Ramos (cell line): ENCODE measurements around the gene IL26.

Experiments
- in situ Hi-C: fragments of 300-500 bp; cut with MboI; formaldehyde crosslinking; loops from one replicate; pipeline ENCODE4 v1.14.3; 2022; ENCODE audit warnings: low sequenced_read_pairs; ENCODE audit not compliant: unreplicated experiment

Gene IL26, protein sequence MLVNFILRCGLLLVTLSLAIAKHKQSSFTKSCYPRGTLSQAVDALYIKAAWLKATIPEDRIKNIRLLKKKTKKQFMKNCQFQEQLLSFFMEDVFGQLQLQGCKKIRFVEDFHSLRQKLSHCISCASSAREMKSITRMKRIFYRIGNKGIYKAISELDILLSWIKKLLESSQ

DNA sequence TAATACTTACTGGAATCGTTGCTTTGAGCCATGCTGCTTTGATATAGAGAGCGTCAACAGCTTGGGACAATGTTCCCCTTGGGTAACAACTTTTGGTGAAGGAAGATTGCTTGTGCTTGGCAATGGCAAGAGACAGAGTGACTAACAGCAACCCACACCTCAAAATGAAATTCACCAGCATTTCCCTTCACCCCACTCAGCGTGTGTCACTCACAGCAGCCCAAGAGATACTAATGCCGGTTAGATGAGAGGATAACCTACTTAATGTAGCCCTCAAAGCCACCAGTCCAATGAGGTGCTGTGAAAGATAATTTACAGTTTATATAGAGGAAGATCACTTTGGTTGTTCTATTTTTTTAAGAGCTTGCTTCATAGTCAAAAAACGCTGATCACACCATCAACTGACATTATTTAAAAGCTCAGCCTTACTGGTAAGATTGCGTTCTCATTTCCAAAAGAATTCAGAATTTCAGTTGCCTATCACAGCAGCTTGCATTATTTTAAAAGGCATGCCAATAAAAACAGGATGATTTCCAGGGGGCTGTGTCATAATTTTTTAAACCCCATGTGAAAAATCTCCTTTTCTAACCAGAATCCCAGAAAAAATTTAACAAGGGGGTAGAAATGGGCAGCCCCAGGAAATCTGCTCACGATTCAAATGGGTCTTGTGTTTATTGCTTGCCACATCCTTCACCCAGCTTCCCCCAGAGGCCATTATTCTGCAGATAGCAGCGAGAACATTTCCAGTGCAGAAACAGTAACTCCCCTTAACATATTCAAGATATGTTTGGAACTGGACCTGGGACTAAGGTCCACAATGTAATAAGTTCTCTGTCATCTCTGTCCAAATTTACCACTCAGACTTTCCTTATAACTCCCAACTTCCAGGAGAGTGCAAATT lies at the start of gene IL26:
Gene IL26 (minus strand): TSS at position 235 of the 901 bp plus-strand sequence. CDS start 54 bp downstream, at position 181.
- in situ Hi-C loops, result no loop called here

DNA sequence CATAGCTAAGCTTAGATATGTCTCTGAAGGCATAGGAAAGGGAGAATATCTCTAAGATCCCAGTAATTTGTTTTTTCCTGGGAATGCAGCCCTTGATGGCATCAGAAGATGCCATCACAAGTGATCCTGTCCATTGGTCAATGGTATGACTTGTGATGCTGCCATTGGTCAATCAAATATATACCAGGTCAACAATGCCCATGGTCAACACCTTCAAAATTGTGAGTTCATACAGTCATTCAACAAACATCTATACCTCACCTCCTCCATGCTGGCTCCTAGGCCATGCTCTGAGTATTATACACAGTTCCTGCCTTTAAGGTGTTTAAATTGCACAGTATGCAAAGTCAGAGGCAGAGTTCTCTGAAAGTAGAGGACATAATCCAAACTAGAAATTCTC lies 47.1 kb upstream of the IL26 start:
- in situ Hi-C loops, result no loop called here

- in situ Hi-C loops, result no loop called here
Measured at GRCh38 chr12:68271346-68271745, 45.7 kb upstream of the IL26 start.

DNA sequence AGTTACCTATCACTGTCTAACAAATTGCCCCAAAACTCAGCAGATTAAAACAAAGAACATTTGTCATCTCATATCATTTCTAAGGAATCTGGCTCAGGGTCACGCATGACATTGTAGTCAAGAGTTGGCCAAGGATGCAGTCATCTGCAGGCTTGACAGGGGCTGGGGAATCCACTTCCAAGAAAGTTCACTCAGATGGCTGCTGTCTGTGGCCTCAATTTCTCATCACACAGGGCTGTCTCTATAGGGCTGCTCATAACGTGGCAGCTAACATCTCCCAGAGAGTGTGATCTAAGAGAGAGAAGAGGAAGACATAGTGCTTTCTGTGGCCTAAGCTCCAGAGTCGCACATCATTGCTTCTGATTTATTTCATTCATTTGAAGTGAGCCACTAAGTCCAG lies 44.7 kb upstream of the IL26 start:
- in situ Hi-C loops, result no loop called here

GRCh38 chr12:68269779-68270178 lies 44.2 kb upstream of the IL26 start:
- in situ Hi-C loops, result no loop called here

DNA sequence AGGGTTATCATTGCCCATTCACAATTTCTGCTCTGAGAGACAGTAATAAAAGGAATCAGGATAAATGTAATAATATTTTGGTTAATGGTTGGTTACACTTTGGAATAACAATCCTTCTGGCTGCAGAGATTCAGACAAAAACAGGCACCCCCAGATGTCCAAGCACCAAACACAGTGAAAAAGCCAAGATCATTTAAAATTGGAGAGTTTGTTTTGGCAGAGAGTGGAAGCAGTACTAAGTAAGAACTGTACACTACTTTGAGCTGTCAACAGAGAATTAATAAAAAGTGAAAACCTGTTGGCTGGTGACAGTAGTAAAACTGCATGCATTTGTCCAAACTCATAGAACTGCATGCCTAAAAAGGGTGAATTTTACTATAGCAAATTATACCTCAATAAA lies 43.4 kb upstream of the IL26 start:
- in situ Hi-C loops, result no loop called here

GRCh38 chr12:68267892-68268396 lies 42.3 kb upstream of the IL26 start:
- in situ Hi-C loops, result no loop called here

DNA sequence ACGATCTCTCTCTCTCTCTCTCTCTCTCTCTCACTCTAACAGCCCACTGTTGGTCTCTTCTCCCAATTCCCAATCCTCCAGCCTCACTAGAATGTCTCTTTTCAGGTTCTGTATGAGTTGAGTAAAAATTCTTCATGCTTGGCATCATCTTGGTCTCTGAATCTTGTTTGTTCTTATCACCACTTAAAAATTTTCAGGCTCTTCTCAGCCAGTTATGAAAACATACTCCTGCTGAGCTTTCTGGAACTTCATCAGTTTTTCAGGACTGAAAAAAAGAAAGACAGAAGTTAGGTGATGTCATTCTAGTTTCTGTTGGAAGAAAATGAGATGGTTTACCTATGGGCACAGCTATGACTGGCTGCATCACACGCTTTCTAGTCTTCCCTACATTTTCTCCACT lies 39.2 kb upstream of the IL26 start:
- in situ Hi-C loops, result no loop called here

GRCh38 chr12:68264158-68264855 lies 38.7 kb upstream of the IL26 start:
- in situ Hi-C loops, result no loop called here

DNA sequence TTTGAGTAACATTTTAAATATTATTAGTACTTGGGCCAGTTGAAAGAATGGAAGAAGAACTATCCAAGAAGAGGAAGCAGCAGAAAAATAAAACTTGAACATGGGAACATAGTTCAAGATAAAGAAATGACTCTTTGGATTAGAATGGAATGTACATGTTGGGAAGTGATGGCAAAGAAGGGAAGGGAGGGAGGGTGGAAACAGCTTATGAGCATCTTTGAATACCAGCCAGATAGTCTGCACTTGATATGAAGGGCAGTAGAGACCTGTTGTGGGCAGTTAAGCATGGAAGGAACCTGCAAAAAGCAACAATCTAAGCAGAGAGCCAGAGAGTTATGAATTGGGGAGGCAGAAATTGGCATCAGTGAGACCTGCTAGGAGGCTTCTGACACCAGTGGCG lies 37.8 kb upstream of the IL26 start:
- in situ Hi-C loops, result no loop called here

GRCh38 chr12:68261896-68262295 lies 36.3 kb upstream of the IL26 start:
- in situ Hi-C loops, result no loop called here

DNA sequence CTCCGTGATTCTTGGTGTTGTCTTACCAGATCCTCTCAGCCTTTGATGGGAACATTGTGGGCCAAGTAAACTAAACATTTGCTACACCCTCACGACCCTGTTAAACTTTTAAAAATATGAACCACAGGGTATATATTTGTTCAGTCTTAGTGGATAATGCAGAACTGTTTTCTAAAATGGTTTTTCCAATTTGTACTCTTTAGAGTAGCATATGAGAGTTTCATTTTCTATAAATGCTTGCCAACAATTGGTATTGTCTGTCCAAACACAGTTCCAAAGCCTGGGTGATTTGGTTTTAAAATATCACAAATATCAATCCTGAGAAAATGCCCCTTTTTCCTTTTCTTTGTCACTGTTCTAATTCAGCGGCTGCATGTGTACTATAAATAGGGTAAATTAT lies 34.5 kb upstream of the IL26 start:
- in situ Hi-C loops, result no loop called here

- in situ Hi-C loops, result no loop called here
Measured at GRCh38 chr12:68259318-68259940, 33.8 kb upstream of the IL26 start.

GRCh38 chr12:68253504-68253903 lies 27.9 kb upstream of the IL26 start, which contains the start of gene IL22:
Gene IL22 (minus strand): TSS chr12:68253604. CDS start chr12:68253448, 156 bp downstream.
- in situ Hi-C loops, result no loop called here

- in situ Hi-C loops, result no loop called here
Measured at GRCh38 chr12:68252077-68252476, 26.5 kb upstream of the IL26 start.

GRCh38 chr12:68250454-68250853 lies 24.8 kb upstream of the IL26 start:
- in situ Hi-C loops, result no loop called here

- in situ Hi-C loops, result no loop called here
Measured at GRCh38 chr12:68247785-68248184, 22.2 kb upstream of the IL26 start.

- in situ Hi-C loops, result no loop called here
Measured at GRCh38 chr12:68246350-68246749, 20.7 kb upstream of the IL26 start.

GRCh38 chr12:68245180-68246021 lies 19.8 kb upstream of the IL26 start:
- in situ Hi-C loops, result no loop called here

DNA sequence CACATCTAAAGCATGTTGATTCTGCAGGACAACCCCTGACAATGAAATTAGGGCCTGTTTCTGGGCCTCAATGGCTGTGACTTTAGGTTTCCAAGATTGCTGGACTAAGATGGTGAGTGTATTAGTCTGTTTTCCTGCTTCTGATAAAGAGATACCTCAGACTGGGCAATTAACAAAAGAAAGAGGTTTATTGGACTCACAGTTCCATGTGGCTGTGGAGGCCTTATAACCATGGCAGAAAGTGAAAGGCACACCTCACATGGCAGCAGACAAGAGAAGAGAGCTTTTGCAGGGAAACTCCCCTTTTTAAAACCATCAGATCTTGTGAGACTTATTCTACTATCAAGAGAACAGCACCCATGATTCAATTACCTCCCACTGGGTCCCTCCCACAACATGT lies 17.2 kb upstream of the IL26 start:
- in situ Hi-C loops, result no loop called here
